Spleen (tissue), 7 donors: ENCODE data around the gene IL1R2.

Experiments used
- POLR2A ChIP-seq, 3 donors: fragments of 450-650 bp; IDR thresholded peaks; one replicate each; pipeline ENCODE4 v1.5.1; 2017; ENCODE audit warnings: antibody characterized with exemption in 3 of 3, mild to moderate bottlenecking in 1 of 3
- TF ChIP-seq, protein P1 (sequence below), 11 experiments: fragments of 200-600 bp in 7 of 11; fragments of 450-650 bp in 4 of 11; sonication (generic) in 4 of 11; IDR thresholded peaks in 8 of 11; conservative IDR thresholded peaks in 3 of 11; 1 replicate in 7 of 11; 2 replicates in 4 of 11; pipeline versions ENCODE4 v1.4.0 to v1.8.0; 2016 to 2021; ENCODE audit warnings: antibody characterized with exemption in 11 of 11, inconsistent platforms in 4 of 11, mild to moderate bottlenecking in 1 of 11
- donor health status: DM: no; HTN: no; CAD: no; lungs with moderate emphysema.
- donor health status: DM: no; HTN: no; CAD: no.
- donor health status: DM: no; HTN: no; CAD: no.

DNA sequence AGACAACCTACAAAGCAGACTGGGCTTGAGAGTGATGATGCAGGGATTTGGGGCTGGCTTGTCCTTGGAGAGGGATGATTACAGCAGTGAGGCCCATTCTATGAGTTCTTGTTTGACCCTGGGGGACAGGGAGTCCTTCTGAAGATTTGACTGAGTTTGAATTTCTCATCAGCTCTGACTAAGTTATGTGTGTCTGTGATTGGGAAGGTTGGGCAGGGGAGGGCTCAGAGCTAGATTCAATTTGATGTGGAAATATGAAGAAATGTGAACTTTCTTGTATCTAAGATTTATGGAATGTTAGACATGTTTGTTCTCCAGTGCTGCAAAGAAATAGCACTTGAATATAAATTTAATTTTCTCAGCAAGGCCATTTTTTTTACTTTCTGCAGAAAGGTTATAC is 19.9 kb upstream of the IL1R2 start:
- TF ChIP-seq, protein P1, sequence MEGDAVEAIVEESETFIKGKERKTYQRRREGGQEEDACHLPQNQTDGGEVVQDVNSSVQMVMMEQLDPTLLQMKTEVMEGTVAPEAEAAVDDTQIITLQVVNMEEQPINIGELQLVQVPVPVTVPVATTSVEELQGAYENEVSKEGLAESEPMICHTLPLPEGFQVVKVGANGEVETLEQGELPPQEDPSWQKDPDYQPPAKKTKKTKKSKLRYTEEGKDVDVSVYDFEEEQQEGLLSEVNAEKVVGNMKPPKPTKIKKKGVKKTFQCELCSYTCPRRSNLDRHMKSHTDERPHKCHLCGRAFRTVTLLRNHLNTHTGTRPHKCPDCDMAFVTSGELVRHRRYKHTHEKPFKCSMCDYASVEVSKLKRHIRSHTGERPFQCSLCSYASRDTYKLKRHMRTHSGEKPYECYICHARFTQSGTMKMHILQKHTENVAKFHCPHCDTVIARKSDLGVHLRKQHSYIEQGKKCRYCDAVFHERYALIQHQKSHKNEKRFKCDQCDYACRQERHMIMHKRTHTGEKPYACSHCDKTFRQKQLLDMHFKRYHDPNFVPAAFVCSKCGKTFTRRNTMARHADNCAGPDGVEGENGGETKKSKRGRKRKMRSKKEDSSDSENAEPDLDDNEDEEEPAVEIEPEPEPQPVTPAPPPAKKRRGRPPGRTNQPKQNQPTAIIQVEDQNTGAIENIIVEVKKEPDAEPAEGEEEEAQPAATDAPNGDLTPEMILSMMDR (IDR thresholded peaks at IDR 0.05 in 8 of 11, conservative IDR thresholded peaks at IDR 0.05 in 3 of 11), result no peak
- no peak for TF ChIP-seq POLR2A (IDR thresholded peaks at IDR 0.05)
